ENCODE measurements around the gene CASQ1.

CASQ1 gene

DNA sequence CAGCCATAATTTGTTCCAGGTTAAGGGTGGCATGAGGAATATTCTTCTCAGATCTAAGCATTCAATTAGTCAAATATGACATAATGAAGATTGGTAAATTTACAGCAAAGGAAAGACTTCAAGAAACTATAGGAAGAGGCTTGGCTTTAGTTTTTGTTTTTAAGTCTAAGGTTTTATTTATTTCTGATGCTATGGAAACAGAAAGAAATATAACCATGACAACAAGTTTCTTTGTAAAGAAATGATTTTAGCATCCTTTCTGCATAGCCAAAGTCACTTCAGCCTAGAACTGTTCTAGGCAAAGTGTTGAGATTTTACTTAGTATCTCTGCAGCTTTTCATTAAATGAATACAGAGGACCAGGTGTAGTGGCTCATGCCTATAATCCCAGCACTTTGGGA, 42.5 kb downstream of the CASQ1 start:
- no peak for DNase-seq

DNA sequence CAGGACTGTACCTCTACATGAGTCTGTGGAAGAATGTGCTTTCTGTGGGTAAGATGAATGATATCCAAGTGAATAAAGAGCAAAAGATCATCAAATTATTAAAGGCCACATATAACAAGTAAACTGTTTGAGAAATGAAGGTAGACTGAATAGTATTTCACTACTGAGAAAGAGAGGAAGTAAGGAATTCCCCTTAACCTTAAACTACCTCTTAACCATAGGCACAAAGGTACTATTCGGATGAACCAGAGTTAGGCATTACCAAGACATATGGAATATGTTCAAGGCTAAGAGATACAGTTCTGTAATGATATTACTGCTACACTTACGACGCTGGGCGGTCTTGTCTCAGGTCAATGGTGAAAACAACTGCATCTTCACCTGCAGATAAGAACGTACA, 46.4 kb downstream of the CASQ1 start:
- DNase-seq: no peak

DNA sequence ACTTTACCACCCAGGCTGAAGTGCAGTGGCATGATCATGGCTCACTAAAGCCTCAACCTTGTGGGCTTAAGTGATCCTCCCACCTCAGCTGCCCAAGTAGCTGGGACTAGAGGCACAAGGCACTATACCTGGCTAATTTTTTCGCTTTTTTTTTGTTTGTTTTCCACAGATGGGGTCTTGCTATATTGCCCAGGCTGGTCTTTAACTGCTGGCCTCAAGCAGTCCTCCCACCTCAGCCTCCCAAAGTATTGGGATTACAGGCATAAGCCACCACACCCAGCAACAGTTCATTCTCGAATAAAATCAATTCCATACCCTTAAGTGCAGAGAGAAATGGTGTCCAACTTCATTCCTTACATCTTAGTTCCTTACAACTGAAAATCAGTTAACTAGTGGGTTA, 47.2 kb downstream of the CASQ1 start:
- no peak for DNase-seq

DNA sequence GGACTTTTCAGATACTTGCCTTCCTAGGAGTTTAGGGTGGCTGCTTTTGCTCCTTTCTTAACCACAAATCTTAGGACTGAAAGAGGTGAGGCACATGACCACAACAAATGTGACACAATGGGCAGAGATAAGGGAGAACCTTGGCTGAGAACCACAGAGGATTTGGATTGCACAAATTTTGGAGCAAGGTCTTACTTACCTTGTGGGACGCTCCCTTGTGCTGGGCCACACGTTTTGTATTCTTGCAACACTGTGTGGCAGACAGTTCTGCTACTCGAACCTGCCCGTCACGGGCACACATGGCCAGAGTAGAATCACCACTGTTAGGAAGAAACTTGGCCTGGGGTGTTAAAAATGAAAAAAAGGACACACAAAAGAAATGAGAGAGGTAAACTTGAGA, 48.0 kb downstream of the CASQ1 start:
- no peak for DNase-seq

DNA sequence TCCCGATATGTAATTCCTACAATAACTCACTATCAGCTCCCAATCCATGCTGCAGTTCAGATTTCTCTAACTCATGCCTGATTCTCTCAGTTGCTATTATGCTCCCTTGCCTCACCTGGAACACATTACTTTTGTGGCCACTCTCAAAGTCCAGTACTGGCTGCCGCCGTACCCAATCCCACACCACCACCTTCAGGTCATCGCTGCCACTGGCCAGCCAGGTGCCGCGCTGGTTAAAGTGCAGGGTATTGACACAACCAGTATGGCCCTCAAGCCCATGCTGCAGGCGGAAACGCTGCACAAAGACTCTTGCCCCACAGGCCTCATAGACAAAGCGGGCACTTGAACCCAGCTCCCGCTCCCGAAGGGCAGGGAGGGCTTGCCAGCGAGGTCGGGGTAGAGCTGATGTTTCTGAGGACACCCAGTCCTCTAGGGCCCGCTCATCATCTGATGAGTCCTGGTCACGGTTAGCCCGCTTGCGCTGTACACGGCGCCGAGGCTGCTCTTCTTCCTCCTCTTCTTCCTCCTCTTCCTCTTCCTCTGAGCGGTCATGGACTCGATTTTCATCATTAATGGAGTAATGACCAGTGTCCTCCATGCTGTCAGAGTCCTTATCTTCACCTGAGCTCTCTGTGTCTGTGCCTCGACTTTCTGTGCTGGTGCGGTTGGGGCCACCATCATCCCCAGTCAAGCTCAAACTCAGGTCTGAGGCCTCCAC, 49.4 kb downstream of the CASQ1 start:
- no peak for DNase-seq

DNA sequence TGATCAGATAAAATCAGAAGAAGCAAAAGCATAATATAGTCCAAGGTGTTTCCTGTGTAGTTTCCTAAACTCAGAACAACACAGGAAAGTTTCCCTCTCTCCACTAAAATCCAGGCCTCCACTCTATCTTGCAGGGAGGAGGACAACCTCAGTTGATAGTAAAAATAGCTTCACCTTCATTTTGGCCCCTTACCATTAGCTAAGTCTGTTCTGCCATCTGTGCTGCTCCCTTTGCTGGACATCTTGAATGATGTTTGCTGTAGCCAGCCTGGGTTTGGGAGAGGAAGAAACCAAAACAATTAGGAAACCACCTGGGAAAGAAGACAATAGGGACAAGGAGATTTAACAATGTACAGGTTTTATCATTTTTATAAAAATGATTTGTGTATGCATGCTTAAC, 53.4 kb downstream of the CASQ1 start:
- no peak for DNase-seq

DNA sequence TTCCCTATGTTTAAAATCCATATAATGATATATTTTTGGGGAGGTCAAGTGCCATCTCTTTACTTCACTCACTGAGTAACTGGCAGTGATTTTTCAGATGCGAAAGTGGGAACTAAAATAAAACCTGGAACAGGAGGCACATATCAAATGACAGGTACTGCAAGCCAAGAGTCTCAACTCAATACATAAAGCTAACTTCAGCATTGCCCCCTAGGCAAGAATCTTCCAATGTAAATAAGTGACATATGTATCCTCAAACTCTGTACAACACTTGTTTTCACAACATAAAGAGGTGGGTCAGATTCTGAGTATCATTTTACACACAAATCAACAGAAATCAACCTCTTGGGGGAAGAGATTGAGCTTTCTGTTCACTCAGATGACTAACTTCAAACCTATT, 53.8 kb downstream of the CASQ1 start:
- DNase-seq: no peak

DNA sequence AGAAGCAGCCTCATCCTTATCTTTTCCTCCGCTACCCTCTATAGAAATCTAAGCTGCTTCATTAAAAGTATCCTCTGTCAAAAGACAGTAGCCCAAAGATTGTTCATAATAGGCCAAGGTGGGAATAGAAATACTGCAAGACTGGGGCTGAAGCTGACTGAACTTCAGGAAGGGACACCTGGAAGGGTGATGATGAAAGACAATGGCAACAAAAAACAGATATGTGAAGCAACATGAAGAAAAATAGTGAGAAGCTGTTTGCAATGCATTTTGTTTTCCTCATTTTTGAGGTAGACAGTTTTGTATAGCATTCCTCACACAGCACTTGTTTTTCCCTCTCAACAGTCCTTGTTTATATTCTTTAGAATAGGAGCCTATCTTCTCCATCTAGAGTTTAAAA, 55.1 kb downstream of the CASQ1 start:
- DNase-seq: no peak

DNA sequence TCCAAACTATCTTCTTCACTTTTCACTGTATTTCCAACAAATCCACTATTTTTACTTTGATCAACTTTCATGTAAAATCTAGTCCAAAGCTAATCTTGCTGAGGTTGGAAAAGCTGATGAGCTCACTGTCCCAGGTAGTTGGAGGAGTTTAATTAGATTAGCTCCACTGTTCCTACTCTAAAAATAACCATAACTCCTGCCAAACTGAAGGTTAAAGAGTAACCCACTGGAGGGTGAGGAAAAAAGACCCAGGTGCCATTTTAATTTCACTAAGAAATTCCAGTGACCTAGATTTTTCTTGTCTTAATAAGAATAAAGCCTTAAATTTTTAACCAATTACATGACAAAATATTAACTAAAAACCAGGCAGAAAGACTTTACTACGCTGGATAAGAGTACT, 56.7 kb downstream of the CASQ1 start:
- no peak for DNase-seq

DNA sequence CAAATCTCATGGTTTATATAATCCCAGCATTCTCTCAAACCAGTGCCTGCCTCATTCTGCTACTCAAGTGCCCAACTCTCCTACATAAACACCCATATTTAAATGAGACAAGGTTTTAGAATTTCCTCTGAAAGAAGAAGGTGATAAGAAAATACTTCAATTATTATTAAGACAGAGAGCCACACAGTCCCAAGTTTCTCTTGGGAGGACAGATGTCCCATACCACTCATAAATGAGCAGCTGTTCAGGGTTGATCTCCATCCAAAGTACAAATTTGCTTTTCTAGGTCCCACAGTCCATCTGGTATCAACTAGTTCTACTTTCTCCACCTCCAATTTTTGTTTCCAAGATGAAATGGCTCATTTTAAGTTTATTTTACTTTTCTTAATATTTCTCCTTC, 60.6 kb downstream of the CASQ1 start:
- DNase-seq: peak; percentile 70
